Testis (tissue), 2 donors: ENCODE measurements around the gene CCT4.

Experiments used
- CTCF ChIP-seq, 3 experiments: fragments of 450-650 bp in 2 of 3; fragments of 200-600 bp in 1 of 3; sonication (generic) in 1 of 3; IDR thresholded peaks; one replicate each; pipeline ENCODE4 v1.5.1; 2016 to 2019; ENCODE audit warnings: antibody characterized with exemption in 3 of 3, mild to moderate bottlenecking in 2 of 3, moderate library complexity in 1 of 3
- POLR2A ChIP-seq: fragments of 450-650 bp; IDR thresholded peaks from one replicate; pipeline ENCODE4 v1.6.1; 2017; ENCODE audit warnings: antibody characterized with exemption, mild to moderate bottlenecking, moderate library complexity

- TF ChIP-seq CTCF (IDR thresholded peaks at IDR 0.05), result no peak
- TF ChIP-seq POLR2A, result no peak
These were observed 38.3 kb upstream of the CCT4 start for GRCh38 chr2:61926531-61927477.
